ENCODE results near the gene ATR.
A peak's percentile ranks its signal among the peaks of the same experiment; 100 is the strongest.

ATR gene

DNA sequence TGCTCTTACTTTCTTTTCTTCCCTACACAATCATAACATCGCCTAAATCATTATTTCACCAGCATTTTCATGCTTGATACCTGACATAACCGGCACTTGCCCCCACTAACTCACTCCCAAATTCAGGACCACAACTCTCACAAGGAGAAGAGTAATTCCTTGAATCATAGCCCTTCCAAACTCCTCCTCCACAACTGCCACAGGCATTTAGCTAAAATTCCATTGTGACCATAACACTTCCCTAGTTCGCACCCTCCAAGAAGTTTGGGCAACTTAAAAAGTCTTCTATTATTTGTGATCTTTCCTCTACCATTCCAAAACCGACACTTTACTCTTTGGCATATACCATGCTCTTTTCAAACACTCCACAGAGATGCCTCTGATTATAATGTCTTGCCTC lies 71.3 kb downstream of the ATR start:
- no peak for DNase-seq

DNA sequence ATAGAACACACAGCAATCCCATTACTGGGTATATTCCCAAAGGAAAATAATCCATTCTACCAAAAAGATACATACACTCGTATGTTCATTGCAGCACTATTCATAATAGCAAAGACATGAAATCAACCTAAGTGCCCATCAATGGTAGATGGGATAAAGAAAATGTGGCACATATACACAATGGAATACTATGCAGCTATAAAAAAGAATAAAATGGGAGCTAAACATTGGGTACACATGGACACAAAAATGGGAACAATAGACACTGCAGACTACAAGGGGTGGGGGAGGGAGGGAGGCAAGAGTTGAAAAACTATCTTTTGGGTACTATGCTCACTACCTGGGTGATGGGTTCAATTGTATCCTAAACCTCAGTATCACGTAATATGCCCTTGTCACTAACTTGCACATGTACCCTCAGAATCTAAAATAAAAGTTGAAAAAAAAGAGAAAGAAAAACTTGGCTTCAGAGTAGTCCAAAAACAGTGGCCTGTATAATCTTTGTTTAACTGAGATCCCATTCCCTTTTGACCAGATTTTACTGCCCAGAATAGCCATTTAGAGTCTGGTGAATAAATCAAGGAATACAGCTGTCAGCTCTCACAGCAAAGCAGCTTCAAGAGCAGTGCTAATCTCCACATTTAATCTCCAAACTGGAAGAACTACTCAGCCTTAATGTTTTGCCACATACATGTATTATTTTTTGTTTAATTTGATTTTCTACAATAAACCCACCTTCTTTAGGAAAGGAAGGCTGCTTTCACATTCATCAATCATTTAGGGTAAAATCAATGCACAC lies 76.1 kb downstream of the ATR start:
- no peak for DNase-seq

DNA sequence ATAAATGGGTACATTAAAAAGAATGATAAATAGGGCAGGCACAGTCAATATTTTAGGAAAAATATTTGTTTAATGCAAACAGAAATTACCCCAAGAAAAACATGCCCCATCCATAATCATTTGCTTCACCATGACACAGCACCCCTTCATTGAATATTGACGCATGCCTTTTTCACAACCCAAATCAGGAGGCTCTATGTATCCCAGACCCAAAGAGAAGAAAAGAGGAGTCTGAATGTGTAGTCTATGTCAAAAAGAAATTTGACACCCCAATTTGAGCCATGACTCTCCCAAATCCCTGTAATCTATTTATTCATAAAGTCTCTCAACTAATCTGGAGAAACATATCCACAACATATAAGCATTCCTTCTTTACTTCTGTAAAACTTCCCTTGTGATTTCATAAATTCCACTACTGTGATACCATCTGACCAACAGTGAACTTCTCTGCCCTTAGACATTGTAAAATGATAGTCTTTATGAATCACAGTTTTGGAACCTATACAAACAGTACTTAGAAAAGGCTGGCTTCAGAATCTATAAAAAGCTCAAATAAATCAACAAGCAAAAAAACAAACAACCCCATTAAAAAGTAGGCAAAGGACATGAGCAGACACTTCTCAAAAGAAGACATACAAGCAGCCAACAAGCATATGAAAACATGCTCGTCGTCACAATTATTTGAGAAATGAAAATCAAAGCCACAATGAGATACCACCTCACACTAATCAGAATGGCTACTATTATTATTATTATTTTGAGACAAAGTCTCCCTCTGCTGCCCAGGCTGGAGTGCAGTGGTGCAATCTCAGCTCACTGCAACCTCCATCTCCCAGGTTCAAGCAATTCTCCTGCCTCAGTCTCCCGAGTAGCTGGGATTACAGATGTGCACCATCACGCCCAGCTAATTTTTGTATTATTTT lies 77.3 kb downstream of the ATR start:
- DNase-seq, result no peak

DNA sequence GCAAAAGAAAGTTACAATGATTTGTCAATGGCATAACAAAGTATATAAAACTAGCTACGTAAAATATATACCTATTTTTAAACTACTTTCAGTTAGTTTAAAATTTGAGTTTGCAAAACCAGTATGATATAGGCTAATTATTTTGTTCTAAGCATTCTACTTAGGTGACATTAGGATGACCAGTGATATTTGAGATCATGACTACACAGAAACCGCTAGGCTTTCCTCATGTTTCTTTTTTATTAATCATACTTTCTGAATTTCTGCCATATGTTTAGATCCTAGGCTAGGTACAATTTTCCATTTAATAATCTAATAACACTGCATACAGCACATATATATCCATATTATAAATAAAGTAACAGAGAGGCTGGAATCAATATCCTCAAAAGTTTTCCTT lies 78.3 kb downstream of the ATR start:
- no peak for DNase-seq

DNA sequence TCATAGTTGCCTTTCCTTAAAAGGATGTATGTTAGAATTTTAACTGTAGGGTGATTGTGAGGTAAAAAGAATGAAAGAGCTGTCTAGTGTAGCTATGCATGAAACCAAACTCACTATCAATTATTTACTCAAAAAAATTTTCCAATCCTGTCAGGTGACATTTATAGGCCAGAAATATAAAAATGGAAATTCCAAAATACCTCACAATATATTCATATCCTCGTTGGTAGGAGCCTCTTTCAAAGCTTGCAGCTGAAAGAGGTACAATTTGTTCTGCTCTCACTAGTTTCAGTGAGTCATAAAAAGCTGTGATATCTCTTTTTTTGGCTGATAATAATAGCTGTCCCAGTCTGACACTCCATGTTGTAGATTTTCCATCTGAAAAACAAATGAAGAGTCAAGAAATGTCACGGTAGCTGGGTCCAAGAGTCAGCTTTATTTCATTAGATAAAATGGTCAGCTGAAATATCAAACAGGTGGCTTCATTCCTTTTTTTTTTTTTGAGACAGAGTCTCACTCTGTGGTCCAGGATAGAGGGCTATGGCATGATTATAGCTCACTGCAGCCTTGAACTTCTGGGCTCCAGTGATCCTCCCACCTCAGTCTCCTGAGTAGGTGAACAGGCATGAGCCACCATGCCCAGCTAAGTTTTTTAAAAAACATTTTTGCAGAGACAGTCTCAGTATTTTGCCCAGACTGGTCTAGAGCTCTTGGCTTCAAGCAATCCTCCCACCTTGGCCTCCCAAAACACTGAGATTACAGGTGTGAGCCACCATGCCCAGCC lies 79.9 kb downstream of the ATR start:
- DNase-seq, result no peak

DNA sequence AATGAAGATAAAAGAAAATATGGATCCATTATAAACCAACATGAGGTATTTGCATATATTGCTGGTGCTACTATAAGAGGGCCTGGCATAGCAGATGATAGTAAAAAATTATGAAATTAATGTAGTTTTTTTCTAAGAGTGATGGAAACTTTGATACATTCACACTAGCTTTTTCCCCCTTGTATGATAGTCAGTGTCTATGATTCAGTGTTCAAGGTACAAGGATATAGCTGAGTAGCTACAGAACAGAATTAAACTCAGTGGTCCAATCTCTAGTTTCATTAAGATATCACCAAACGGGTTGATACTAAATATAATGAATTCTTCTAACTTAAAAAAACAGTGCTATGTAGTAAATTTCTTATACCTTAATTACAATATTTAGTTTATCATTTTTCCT lies 80.8 kb downstream of the ATR start:
- DNase-seq, result no peak

DNA sequence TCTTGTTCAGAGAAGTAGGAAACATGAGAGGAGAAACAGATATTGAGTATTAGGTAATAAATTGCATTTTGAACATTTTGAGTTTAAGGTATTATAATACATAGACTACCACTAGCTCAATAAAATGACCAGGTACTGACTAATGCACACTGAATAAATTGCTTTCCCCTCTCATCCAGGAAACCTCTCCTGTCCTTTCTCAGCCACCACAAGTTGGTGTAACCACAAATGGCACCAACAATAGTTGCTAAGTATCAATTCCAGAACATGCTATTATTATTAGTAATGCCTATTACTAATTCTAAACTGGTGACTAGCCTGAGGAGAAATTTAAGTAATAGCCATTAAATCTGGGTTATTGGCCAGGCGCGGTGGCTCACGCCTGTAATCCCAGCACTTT lies 83.4 kb downstream of the ATR start:
- DNase-seq, result no peak

DNA sequence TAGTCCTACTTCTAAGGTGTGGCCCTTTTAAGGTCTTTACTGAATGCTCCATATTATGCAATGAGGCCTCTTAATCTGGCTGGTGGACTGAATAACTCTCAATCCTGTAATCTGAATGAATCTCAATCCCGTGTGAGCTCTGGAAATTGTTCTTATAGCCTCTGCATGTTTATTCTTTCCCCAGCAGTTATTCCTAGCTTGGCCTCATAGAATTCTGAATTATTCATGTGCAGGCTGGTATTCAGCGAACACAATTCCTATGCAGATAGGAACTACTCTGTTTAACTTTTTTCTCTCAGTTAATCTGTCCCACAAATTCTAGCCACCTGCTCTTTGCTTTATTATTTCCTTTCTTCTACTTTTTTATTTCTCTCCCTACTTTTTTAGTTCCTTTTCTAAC lies 86.3 kb downstream of the ATR start:
- DNase-seq, result no peak

DNA sequence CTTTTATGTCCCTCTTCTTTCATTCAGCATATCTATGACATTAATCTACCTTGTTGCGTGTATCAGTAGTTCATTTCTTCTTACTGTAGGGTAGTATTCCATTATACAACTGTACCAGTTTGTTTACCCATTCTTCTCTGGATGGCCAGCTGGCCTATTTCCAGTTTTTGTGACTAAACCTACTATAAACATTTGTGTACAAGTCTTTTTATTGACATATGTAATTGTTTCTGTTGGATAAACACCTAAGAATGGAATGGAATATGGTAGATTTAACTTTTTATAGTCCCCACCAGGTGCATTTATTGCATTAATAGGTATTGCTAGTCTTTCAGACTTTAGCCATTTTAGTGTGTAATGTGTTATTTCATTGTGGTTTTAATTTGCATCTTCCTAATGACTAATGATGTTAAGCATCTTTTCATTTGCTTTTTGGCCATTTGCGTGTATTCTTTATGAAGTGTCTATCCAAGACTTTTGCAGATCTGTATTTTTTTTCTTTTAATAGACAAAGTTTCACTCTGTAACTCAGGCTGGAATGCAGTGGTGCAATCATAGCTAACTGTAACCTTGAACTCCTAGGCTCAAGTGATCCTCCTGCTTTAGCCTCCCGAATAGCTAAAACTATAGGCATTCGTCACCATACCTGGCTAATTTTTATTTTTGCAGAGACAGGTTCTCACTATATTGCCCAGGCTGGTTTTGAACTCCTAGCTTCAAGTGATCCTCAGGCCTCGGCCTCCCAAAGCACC lies 88.8 kb downstream of the ATR start:
- no peak for DNase-seq

DNA sequence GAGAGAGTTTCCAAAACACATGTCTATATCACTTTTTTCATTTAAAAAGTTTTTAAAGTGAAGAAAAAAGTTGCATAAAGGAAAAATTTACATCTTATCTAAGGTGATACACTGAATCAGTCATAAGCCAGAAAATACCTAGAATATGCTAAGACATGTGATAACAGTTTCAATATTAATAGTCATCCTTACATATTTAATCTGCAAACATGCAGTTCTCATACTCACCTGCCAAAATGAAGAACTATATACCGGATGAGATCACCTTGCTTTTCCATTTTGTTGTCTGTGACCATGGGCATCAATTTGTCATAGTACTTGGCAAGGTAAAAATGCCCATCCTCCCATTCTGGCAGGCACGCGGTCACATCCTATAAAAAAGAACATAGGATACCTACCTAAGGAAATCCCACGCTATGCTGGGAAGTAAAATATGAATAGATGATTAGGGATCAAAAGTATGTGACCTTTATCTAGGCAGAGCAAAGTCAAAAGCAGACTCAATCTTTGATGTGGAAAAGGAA lies 93.6 kb downstream of the ATR start:
- no peak for DNase-seq

DNA sequence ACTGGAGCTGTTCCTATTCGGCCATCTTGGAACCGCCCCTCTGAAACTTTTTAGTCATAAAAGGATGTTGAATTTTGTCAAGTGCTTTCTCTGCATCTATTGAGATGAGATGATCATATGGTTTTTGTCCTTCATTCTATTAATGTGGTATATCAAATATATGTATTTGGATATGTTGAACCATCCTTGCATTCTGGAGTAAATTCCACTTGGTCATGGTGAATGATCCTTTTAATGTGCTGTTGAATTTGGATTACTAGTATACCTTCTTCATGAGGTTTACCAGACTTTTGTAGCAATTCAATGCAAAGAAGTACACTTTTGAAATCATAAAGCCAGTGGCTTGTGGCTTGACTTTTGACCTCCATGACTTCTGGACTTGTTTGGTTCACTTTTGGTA lies 97.3 kb downstream of the ATR start:
- DNase-seq, result no peak

DNA sequence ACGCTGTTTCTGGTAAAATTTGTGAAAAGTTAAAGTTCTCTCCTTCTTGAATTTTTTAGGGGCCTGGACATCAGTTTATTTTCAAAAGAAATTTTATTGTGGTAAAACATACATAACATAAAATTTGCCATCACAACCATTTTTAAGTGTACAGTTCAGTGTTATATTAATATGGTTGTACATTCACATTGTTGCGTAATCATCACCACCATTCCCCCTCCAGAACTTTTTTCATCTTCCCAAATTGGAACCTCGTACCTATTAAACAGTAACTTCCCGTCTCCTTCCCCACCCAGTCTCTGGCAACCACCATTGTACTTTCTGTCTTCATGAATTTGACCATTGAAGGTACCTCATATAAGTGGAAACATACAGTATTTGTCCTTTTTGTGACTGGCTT lies 107.7 kb downstream of the ATR start:
- DNase-seq, result no peak

DNA sequence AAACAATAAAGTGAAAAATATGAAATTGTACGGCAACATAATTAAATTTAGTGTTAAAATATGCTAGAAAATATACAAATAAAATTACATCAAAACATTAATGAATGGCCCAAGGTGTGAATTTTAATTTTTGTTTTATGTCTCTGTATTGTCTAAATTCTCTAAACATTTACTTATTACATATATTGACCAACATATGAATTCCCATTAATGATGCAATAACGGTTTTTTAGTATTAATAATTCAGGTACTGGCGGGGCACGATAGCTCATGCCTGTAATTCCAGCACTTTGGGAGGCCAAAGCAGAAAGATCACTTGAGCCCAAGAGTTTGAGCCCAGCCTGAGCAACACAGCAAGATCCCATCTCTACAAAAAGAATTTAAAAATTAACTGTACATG lies 110.1 kb downstream of the ATR start:
- no peak for DNase-seq

DNA sequence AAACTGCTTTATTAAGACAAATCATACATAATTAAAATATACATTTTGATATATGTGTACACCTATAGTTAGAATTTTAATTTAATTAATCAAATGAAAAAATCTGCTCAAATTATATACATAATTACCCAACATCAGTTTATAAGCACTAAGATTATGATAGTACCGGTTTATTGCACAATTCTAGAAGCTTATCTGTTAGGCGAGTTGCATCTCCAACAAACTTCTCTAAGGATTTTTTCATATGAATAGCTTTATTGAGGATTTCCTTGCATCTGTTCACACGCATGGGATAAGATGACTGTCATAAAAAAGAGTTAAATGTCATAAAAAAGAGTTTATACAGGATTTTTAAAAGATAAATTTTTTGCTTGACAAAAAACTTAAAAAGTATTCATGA lies 110.8 kb downstream of the ATR start:
- DNase-seq, result no peak

DNA sequence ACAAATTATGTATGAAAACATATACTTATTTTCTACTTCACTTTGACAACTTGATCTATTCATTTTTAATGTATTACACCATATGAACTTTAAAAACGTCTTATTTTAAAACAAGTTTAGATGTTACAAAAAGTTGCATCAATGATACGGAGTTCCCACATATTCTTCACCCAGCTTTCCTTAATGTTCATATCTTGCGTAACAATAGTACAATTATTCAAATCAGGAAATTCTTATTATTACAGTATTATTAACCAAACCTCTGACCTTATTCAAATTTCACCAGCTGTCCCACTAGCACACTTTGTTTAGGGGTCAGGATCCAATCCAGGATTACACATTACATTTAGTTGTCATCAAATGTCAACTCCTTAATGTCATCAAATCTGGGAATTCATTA lies 117.8 kb downstream of the ATR start:
- no peak for DNase-seq

DNA sequence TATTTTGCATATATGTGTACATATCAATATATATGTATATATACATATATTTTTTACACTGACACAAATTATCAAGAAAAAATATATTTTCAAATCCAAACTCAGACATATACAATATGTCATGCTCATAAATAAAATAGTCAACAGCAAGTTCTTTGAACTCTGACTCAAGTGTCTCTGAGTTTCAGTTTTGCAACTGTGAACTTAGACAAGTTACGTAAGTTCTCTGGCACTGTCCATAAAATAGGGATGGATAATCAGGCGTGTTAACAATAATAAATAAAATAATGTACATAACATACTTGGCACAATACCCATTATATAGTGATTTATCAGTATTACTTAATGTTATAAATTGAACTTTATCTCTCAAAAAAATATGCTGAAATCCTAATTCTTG lies 118.6 kb downstream of the ATR start:
- no peak for DNase-seq

DNA sequence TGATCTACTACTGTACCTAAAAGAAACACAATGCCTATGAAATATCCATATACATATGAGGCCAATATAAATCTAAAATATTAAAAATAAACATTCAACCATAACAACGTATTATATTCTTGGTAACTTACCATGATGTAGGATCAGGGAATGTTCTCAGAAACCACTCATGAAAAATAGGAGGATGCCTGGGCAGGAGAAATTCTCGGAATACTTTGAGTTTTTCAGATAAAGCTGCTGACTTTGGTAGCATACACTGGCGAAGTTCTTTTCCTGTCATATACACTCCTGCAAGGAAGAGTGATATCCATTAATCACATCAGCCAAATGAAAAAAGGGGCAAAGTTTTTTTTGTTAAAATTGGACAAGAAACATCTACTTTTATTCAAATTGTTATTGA lies 119.4 kb downstream of the ATR start:
- DNase-seq, result no peak

DNA sequence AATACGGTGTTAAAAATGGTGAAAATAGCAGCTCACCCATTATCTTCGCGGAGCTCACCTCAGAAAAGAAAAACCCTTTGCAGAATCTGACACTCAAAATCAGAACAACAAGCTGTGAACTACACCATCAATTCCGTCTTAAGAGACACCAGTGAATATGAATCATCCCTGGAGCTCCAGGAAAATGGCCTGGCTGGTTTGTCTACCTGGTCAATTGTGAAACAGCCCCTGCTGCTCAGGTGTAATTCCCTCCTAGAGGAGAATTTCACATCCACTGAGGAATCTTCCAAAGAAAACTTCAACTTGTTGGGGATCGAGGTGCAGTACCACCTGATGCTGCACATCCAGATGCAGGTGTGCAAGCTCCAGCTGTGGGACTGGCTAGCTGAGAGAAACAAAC lies 127.7 kb downstream of the ATR start:
- no peak for DNase-seq

DNA sequence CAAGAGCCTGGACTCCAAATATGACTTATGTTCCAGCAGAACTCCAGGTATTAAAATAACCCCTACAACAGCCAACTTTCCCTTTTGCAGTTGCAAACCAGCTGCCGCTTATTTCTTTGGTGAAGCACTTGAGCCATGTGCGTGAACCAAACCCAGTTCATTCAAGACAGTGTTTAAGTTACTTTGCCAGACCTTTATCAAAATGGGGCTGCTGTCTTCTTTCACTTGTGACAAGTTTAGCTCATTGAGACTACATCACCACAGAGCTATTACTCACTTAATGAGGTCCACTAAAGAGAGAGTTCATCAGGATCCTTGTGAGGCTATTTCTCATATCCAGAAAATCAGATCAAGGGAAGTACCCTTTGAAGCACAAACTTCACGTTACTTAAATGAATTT lies 128.3 kb downstream of the ATR start:
- no peak for DNase-seq

DNA sequence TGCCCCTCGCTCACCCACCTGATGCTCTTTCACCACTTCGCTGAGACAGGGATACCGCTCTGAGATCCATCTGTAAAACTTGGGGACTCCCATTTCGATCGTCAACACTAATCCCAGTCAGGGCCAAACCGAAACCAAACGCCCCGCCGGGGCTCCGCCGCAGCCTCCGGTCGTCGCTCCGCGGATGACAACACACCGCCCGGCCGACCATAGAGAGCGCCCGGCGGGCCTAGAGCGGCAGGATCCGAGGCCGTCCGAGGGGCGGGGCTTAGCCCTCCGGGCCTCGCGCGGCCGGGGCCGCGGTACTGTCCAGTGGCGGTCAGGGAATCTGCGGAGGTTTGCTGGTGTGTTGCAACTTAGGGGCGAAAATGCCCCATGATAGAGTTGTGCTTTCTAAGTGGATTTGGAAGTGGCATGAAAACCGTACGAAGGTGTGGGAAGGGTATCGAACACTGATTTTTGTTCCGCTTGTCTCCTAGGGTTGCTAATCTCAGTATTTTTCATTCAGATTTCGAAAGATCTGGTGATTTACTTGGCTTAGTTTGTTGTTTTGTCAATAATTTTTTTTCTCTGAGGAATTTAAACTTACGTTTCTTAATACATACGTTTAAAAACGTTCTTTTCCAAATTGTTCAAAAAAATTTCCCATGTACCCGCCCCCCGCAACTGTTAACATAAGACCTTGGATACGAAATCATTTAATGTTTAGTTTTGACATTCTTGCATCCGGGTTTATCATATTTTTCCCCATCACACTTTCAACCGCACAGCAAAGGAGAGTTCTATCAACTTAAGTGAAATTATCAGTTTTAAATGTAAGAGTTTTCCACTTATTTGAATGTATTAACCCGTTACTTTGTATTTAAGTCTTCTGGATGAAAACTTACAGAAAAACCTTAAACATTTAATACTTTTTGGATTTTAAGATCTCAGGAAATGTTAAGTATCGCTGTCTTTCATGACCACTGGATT lies 130.4 kb downstream of the ATR start, which contains the start of gene XRN1:
TSS of gene XRN1 (minus strand) at position 186 of the 972 bp plus-strand sequence. CDS start at position 93, 93 bp downstream.
- peak; percentile 94 to 96 for DNase-seq

DNA sequence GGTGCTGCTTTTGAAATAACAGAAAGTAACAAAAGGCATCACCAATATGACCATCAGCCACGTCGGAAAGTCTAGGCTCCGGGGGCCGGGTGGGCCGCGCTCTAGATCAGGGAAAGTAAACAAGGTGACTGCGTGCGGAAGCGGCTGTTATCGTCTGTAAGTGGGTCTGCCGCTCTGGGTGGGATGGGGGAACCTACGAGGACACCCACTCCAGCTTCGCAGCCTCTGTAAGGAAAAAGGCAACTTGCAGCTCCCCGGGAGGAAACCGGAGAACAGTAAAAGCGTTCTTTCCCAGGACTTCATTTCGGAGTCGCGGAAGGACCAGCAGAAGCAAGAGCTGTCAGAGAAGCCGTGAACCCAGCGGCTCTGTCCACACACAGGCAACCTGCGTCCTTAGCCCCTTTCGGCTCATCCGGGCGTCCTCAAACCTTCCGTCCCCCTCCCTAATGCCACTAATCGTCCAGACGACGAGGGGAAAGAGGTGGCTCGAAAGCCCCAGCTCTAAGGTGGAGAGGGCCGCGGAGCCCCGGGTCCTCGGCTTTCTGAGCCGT lies 131.2 kb downstream of the ATR start:
- peak; percentile 41 to 56 for DNase-seq
